ENCODE data around the gene UTS2.

UTS2 gene

DNA sequence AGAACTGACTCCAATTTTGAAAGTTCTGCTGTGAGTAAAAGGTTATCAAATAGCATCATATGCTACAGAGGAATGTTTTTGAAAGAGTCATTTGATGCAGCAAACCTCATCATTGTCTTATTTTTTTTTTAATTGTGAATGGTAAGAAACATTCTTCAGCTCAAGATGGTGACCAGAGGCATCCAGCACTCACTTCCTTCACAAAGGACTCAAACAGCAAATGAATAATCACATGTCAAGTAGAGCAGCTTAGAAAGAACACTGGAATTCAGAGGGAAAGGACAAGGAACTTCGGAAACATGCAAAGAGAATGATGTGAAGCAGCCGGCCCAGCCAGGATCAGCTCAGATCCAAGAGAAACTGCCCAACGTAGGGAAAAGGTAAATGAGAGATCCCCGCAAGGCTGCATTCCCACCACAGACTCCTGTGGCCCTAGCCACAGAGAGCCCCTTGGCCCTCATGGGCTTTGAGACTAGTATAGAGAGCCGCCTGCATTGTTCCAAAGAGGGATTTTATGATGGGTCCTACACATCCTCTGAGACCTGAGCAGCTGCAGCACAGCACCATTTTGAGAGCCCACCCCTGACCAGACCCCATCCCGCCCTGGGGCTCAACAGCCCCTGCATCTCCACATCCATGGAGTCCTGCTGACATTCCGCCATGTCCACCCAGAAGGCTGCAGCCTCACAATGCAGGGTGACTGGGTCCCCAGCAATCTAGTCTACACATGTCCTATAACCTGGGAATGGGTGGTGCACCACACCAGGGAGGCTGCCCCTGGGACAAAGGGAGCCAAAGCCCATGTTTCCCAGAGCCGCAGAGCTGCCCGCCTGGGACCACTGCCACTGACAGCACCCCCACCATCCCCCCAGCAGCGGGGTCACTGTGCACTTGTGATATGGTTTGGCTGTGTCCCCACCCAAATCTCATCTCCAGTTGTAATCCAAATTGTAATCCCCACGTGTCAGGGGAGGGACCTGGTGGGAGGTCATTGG lies 21.2 kb upstream of the UTS2 start:
- H3K9ac ChIP-seq (ENCODE audit: insufficient read length, low read depth), result no peak overlapping the region
- H3K4me1 ChIP-seq (ENCODE audit: insufficient read depth, insufficient read length), result no peaks in the 10 kb centered on the region
- H3K9me3 ChIP-seq (ENCODE audit: insufficient read depth, low read length), result no peaks in the 10 kb centered on the region
- H3K27me3 ChIP-seq (ENCODE audit: insufficient read depth, insufficient read length), result no peaks in the 10 kb centered on the region
- TF ChIP-seq ZNF274 (IDR thresholded peaks at IDR 0.05; ENCODE audit: low read depth, low read length), result no peak
- no peak for TF ChIP-seq YY1 (IDR thresholded peaks at IDR 0.05; ENCODE audit: insufficient read depth, insufficient read length)
- TF ChIP-seq SUZ12 (IDR thresholded peaks at IDR 0.05; ENCODE audit: extremely low read depth, insufficient read depth, insufficient read length), result no peak
- no peaks in the 10 kb centered on the region for H3K36me3 ChIP-seq (ENCODE audit: insufficient read depth, insufficient read length, low read length)
- H3K4me3 ChIP-seq (ENCODE audit: insufficient read length, low read depth), result no peak overlapping the region
- DNase-seq (ENCODE audit: low read depth, low spot score), result no peak

DNA sequence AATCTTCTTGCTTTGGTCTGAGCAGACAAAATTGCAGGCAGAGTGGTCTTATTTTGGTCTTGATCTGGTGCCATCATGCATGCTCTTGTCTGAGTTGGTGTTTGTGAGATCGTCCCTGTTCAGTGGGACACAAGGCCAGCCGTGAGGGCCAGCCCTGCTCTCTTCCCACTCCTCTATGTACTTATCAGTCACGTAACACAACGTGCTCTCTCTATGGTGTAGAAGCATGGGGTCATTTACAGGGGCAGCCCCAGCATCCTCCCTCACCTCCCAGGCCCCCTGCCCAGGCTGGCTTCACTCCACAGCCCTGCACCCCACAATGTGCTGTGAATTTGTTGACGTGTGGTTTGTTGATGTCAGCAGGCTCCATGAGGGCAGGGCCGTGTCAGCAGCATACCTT lies 18.3 kb upstream of the UTS2 start:
- Histone ChIP-seq H3K9me3 (ENCODE audit: insufficient read depth, low read length) (no peaks in the 10 kb centered on the region), H3K9ac (ENCODE audit: insufficient read length, low read depth) (no peak overlapping the region), H3K4me3 (ENCODE audit: insufficient read length, low read depth) (no peak overlapping the region), H3K36me3 (ENCODE audit: insufficient read depth, insufficient read length, low read length) (no peaks in the 10 kb centered on the region), H3K27me3 (ENCODE audit: insufficient read depth, insufficient read length) (no peaks in the 10 kb centered on the region), H3K4me1 (ENCODE audit: insufficient read depth, insufficient read length) (no peaks in the 10 kb centered on the region)
- no peak for TF ChIP-seq YY1 (IDR thresholded peaks at IDR 0.05; ENCODE audit: insufficient read depth, insufficient read length)
- no peak for TF ChIP-seq ZNF274 (IDR thresholded peaks at IDR 0.05; ENCODE audit: low read depth, low read length)
- no peak for TF ChIP-seq SUZ12 (IDR thresholded peaks at IDR 0.05; ENCODE audit: extremely low read depth, insufficient read depth, insufficient read length)
- no peak for DNase-seq (ENCODE audit: low read depth, low spot score)

DNA sequence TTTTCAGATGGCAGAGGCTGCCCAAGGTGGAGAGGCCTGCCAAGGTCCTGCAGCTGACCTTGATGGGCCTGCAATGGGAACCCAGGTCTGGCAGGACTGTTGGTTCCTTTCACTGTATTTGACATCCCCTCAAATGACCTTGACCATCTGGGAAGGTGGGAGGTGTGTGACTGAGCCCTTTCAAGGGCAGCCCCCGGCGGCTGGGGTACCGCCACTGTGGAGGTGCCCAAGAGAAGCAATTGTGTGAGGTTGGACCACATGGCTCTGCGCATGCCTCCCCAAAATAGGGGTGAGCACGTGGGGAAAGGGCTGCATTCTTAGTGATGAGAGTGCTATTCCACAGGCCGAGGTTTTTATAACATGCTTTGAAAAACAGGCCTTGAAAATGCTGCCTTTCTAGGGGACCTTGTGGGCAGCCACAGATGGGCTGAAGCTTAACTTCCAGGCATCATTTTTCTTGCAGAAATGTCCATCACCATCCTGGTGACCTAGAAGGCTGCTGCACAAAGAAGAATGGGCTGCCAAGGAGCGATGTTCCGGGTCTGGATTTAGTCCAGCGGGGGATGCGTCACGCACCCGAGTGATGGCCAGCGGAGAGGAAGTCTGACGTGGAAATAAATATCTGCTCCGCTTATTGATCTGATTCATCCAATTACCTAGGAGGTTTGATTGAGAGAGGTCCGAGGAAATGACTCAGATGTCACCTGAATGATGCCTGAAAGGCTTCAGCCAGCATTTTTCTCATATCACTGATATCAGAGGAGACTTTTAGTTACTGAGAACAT lies 16.5 kb upstream of the UTS2 start:
- no peak for DNase-seq (ENCODE audit: low read depth, low spot score)
- Histone ChIP-seq H3K27me3 (ENCODE audit: insufficient read depth, insufficient read length) (no peaks in the 10 kb centered on the region), H3K4me1 (ENCODE audit: insufficient read depth, insufficient read length) (no peaks in the 10 kb centered on the region), H3K4me3 (ENCODE audit: insufficient read length, low read depth) (no peak overlapping the region), H3K9ac (ENCODE audit: insufficient read length, low read depth) (no peak overlapping the region), H3K9me3 (ENCODE audit: insufficient read depth, low read length) (no peaks in the 10 kb centered on the region), H3K36me3 (ENCODE audit: insufficient read depth, insufficient read length, low read length) (no peaks in the 10 kb centered on the region)
- TF ChIP-seq ZNF274 (IDR thresholded peaks at IDR 0.05; ENCODE audit: low read depth, low read length) (no peak), SUZ12 (IDR thresholded peaks at IDR 0.05; ENCODE audit: extremely low read depth, insufficient read depth, insufficient read length) (no peak), YY1 (IDR thresholded peaks at IDR 0.05; ENCODE audit: insufficient read depth, insufficient read length) (no peak)

DNA sequence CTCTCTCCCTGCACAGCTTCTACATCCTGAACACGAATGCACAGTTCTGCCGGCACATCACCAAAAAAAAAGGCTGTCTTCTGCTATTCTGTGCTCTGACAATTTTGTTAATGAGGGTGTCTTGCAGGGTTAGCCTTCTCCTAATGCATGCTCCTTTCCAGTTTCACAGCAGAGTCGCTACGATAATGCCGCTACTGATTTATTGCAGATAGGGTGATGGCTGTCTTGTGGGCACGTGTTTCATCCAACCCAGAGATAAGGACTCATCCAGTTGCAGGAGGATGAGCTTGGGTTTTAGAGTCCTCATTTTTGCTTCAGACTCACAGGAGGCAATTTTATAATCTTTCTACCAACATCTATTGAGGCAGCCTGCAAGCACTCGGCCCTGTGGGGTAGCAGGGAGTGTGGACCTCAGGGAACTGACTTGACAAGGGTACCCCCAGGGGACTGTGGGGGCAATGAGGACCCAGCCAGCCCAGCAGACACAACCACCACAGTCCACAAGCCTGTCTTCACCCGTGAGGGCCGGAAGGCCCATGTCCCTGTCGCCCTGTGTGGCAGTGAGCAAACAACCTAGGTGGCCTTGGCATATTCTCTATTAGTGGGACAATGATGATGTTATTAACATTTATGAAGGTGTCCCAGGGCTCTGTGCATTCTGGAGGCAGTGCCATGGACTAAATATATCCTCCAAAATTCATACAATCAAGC lies 15.4 kb upstream of the UTS2 start:
- H3K36me3 ChIP-seq (ENCODE audit: insufficient read depth, insufficient read length, low read length), result no peaks in the 10 kb centered on the region
- no peaks in the 10 kb centered on the region for H3K27me3 ChIP-seq (ENCODE audit: insufficient read depth, insufficient read length)
- no peak overlapping the region for H3K4me3 ChIP-seq (ENCODE audit: insufficient read length, low read depth)
- H3K4me1 ChIP-seq (ENCODE audit: insufficient read depth, insufficient read length), result no peaks in the 10 kb centered on the region
- no peaks in the 10 kb centered on the region for H3K9me3 ChIP-seq (ENCODE audit: insufficient read depth, low read length)
- H3K9ac ChIP-seq (ENCODE audit: insufficient read length, low read depth), result no peak overlapping the region
- TF ChIP-seq YY1 (IDR thresholded peaks at IDR 0.05; ENCODE audit: insufficient read depth, insufficient read length) (no peak), SUZ12 (IDR thresholded peaks at IDR 0.05; ENCODE audit: extremely low read depth, insufficient read depth, insufficient read length) (no peak), ZNF274 (IDR thresholded peaks at IDR 0.05; ENCODE audit: low read depth, low read length) (no peak)
- no peak for DNase-seq (ENCODE audit: low read depth, low spot score)

DNA sequence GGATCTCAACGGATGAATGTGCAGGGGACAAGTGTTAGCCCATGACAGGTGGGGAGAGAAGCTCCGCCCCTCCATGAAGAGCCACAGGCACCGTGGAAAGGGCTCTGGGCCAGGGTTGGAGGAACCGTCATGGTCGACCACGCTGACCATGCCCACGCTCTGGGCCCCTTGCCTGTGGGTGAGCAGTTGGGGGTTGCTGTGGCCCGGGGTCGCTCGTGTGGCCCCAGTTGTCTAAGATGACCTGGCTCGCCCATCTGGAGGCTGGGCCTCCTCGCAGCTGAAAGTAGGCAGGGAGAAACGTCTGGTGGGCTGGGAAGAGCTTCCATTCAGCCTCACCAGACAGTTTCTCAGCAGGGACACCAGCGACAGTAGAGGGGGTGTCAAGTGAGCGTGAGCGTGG lies 13.1 kb upstream of the UTS2 start:
- H3K4me1 ChIP-seq (ENCODE audit: insufficient read depth, insufficient read length), result no peaks in the 10 kb centered on the region
- H3K4me3 ChIP-seq (ENCODE audit: insufficient read length, low read depth), result no peak overlapping the region
- H3K36me3 ChIP-seq (ENCODE audit: insufficient read depth, insufficient read length, low read length), result no peaks in the 10 kb centered on the region
- H3K9me3 ChIP-seq (ENCODE audit: insufficient read depth, low read length), result no peaks in the 10 kb centered on the region
- no peaks in the 10 kb centered on the region for H3K27me3 ChIP-seq (ENCODE audit: insufficient read depth, insufficient read length)
- TF ChIP-seq ZNF274 (IDR thresholded peaks at IDR 0.05; ENCODE audit: low read depth, low read length) (no peak), YY1 (IDR thresholded peaks at IDR 0.05; ENCODE audit: insufficient read depth, insufficient read length) (no peak), SUZ12 (IDR thresholded peaks at IDR 0.05; ENCODE audit: extremely low read depth, insufficient read depth, insufficient read length) (no peak)
- DNase-seq (ENCODE audit: low read depth, low spot score), result no peak
- no peak overlapping the region for H3K9ac ChIP-seq (ENCODE audit: insufficient read length, low read depth)

DNA sequence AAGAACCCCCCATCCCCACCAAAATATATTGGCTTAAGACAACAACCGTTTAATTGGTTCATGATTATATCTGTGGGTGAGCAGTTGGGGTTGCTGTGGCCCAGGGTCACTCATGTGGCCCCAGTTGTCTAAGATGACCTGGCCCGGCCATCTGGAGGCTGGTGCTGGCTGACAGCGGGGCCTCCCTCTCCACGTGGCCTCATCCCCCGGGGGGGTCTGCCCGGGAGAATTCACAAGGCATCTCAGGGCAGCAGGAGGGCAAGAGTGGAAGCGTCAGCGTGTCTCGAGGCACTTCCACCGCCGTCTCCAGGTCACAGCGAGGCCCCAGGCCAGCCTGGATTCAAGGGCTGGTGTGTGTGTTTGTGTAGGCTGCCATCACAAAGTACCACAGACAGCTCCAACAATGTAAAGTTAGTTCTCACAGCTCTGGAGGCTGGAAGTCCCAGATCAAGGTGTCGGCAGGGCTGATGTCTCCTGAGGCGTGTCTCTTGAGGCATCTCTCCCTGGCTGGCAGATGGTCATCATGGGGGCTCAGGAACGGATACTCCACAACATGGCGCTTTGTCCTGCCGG lies 11.0 kb upstream of the UTS2 start:
- Histone ChIP-seq H3K36me3 (ENCODE audit: insufficient read depth, insufficient read length, low read length) (no peaks in the 10 kb centered on the region), H3K4me3 (ENCODE audit: insufficient read length, low read depth) (no peak overlapping the region), H3K9ac (ENCODE audit: insufficient read length, low read depth) (no peak overlapping the region), H3K27me3 (ENCODE audit: insufficient read depth, insufficient read length) (no peaks in the 10 kb centered on the region), H3K9me3 (ENCODE audit: insufficient read depth, low read length) (no peaks in the 10 kb centered on the region), H3K4me1 (ENCODE audit: insufficient read depth, insufficient read length) (no peaks in the 10 kb centered on the region)
- DNase-seq (ENCODE audit: low read depth, low spot score), result no peak
- TF ChIP-seq ZNF274 (IDR thresholded peaks at IDR 0.05; ENCODE audit: low read depth, low read length) (no peak), SUZ12 (IDR thresholded peaks at IDR 0.05; ENCODE audit: extremely low read depth, insufficient read depth, insufficient read length) (no peak), YY1 (IDR thresholded peaks at IDR 0.05; ENCODE audit: insufficient read depth, insufficient read length) (no peak)
